Esophagus (tissue), 2 donors: ENCODE results near the gene SURF6. TPM values are rescaled to one million over a fixed set of nuclear protein-coding genes. Genes with fewer than 3 reads are reported as not detected.
"Not testable (repeated sequence)": the region's sequence is repeated elsewhere in the genome, so short reads cannot be mapped to it uniquely, and the experiment has no call there.

ENCODE experiments used
- H3K27ac ChIP-seq, 2 donors: one replicate each; pipeline ENCODE4 v1.5.1; 2013; ENCODE audit warnings: low read depth in 2 of 2, mild to moderate bottlenecking in 2 of 2, inconsistent platforms in 1 of 2, low read length in 1 of 2, moderate library complexity in 1 of 2
- H3K27me3 ChIP-seq, 2 donors: one replicate each; pipeline ENCODE4 v1.6.1; 2013; ENCODE audit warnings: low read length in 2 of 2, control low read depth in 1 of 2, mild to moderate bottlenecking in 1 of 2; ENCODE audit not compliant: insufficient read depth in 2 of 2, control insufficient read depth in 1 of 2
- H3K36me3 ChIP-seq, 2 donors: one replicate each; pipeline ENCODE4 v1.6.1; 2013; ENCODE audit warnings: low read length in 1 of 2; ENCODE audit not compliant: control insufficient read depth in 2 of 2, insufficient read depth in 2 of 2
- H3K4me1 ChIP-seq, 2 donors: one replicate each; pipeline ENCODE4 v1.6.1; 2013; ENCODE audit warnings: low read length in 1 of 2; ENCODE audit not compliant: control insufficient read depth in 2 of 2, insufficient read depth in 2 of 2
- H3K4me3 ChIP-seq, 2 donors: one replicate each; pipeline ENCODE4 v1.5.1; 2013; ENCODE audit warnings: low read length in 2 of 2, mild to moderate bottlenecking in 2 of 2, low read depth in 1 of 2, moderate library complexity in 1 of 2
- H3K9me3 ChIP-seq, 2 donors: one replicate each; pipeline ENCODE4 v1.6.1; 2013; ENCODE audit warnings: mild to moderate bottlenecking in 2 of 2, low read depth in 1 of 2, low read length in 1 of 2, moderate library complexity in 1 of 2; ENCODE audit not compliant: control insufficient read depth in 2 of 2, insufficient read depth in 1 of 2
- WGBS, 2 donors: extraction: QIAGEN DNeasy Blood & Tissue Kit; methylation state at CpG; one replicate each; pipeline ENCODE4 v1.1.7; 2013; 5-methylcytosine and 5-hydroxymethylcytosine counted together
- polyA plus RNA-seq, 2 donors: library from polyadenylated mRNA; stranded (reverse); fragments of 200-250 nt; gene quantifications; one replicate each; pipeline ENCODE4 v1.2.3, GENCODE V29; 2013
- donor health status: healthy with polysubstance abuse.
- donor health status: Bipolar disorder and iron deficiency.

Gene SURF6
- polyA plus RNA-seq, 2 donors: 17.0 to 21.7 TPM

DNA sequence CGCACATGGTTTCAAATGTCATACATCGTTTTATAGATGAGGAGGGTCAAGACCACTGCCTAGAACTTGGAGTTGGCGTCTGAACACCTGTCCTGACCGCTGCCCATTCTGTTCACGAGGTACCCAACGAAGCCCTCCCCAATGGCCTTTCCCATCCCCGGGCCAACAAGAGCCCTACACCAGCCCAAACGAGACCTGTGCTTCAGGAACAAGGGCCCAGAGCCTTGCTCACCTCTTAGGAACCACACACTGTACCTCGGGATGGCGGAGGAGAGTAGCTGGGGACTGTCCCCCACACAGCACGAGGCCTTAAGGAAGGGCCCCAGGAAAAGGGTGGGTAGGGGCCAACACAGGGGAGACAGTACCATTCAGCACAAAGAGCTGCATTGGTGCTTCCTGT is 3.0 kb downstream of the SURF6 start:
- WGBS, 2 donors: 92 to 94% methylated on average over 11 of the region's 11 CpGs
- no peaks in the 10 kb centered on the region for H3K27me3 ChIP-seq
- peaks cover 26 to 32% of the 10 kb centered on the region in 2 donors for H3K36me3 ChIP-seq
- no peaks in the 10 kb centered on the region for H3K9me3 ChIP-seq
- H3K4me3 ChIP-seq: no peak overlapping the region
- no peak overlapping the region for H3K27ac ChIP-seq
- H3K4me1 ChIP-seq: peaks cover 3 to 11% of the 10 kb centered on the region in 2 donors

- Histone ChIP-seq H3K9me3 (no peaks in the 10 kb centered on the region), H3K27ac (no peak overlapping the region), H3K36me3 (peaks cover 26 to 32% of the 10 kb centered on the region in 2 donors), H3K4me1 (peaks cover 3 to 11% of the 10 kb centered on the region in 2 donors), H3K27me3 (no peaks in the 10 kb centered on the region), H3K4me3 (no peak overlapping the region)
- 90 to 95% methylated on average over 20 of the region's 20 CpGs for WGBS, 2 donors
Measured at GRCh38 chr9:133332381-133332730, 3.6 kb downstream of the SURF6 start.

GRCh38 chr9:133331641-133332380 is 4.2 kb downstream of the SURF6 start:
- peaks cover 3 to 11% of the 10 kb centered on the region in 2 donors for H3K4me1 ChIP-seq
- WGBS, 2 donors: 95% methylated on average over 55 to 57 of the region's 57 CpGs

DNA sequence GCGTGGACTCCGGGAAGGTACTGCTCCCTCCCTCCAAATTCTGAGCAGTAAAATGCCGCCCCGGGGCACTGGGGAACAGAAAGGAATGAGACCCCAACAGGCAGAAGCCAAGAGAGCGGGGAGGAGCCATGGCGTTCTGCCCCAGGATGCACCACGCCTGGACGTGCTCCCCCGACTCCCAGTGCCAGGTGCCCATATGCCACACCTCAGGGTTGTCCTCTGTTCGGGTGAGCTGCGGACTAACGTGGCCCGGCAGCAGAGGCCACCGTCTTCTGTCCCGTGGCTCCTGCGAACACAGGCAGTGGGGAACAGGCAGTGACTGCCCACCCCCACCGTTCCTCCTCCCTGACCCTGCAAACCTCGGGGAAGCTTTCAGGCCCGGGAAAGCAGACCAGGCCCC is 4.8 kb downstream of the SURF6 start:
- Histone ChIP-seq H3K9me3 (no peaks in the 10 kb centered on the region), H3K27me3 (no peaks in the 10 kb centered on the region), H3K4me3 (no peak overlapping the region), H3K4me1 (peaks cover 3 to 7% of the 10 kb centered on the region in 2 donors), H3K27ac (no peak overlapping the region), H3K36me3 (peaks cover 26 to 32% of the 10 kb centered on the region in 2 donors)
- WGBS, 2 donors: 80 to 82% methylated on average over 19 of the region's 19 CpGs

More at GRCh38 chr9:133331641-133332380, 4.2 kb downstream of the SURF6 start:
- H3K36me3 ChIP-seq: peaks cover 26 to 32% of the 10 kb centered on the region in 2 donors
- no peak overlapping the region for H3K4me3 ChIP-seq
- no peaks in the 10 kb centered on the region for H3K9me3 ChIP-seq
- no peak overlapping the region for H3K27ac ChIP-seq
- no peaks in the 10 kb centered on the region for H3K27me3 ChIP-seq

DNA sequence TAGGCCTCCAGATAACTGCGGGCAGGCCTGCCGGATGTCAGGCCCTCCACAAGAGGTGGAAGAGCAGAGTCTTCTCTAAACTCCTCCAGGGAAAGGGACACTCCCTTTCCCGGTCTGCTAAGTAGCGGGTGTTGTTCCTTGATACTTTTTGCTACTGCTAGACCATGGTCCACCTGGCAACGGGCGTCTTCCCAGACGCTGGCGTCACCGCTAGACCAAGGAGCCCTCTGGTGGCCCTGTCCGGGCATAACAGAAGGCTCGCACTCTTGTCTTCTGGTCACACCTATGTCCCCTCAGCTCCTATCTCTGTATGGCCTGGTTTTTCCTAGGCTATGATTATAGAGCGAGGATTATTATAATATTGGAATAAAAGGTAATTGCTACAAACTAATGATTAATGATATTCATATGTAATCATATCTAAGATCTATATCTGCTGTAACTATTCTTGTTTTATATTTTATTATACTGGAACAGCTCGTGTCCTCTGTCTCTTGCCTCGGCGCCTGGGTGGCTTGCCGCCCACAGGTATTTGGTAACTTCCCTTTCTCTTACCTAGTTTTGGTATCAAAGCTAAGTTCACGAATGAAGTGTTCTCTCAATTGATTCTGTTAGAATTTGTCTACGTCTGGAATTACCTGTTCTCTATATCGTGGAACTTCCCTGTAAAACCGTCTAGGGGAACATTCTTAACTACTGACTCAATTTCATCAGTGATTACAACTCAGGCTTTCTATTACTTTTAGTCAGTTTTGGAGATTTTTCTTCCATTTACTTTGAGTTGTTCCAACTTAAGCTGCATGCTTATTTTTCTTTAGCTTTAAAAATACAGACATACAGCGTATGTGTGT is 6.5 kb downstream of the SURF6 start:
- H3K4me1 ChIP-seq, H3K9me3 ChIP-seq, H3K27ac ChIP-seq, H3K27me3 ChIP-seq, H3K4me3 ChIP-seq: not testable (repeated sequence)
- WGBS, 2 donors: 55 to 57% methylated on average over 21 of the region's 21 CpGs
- peaks cover 26 to 32% of the 10 kb centered on the region in 2 donors for H3K36me3 ChIP-seq

GRCh38 chr9:133327834-133328484 is 8.0 kb downstream of the SURF6 start:
- H3K36me3 ChIP-seq: peaks cover 14 to 18% of the 10 kb centered on the region in 2 donors
- no peak overlapping the region for H3K4me3 ChIP-seq
- no peaks in the 10 kb centered on the region for H3K27me3 ChIP-seq
- no peaks in the 10 kb centered on the region for H3K9me3 ChIP-seq
- no peak overlapping the region for H3K27ac ChIP-seq
- 91% methylated on average over 10 of the region's 10 CpGs for WGBS, 2 donors
- no peaks in the 10 kb centered on the region for H3K4me1 ChIP-seq

- H3K27ac ChIP-seq, H3K4me1 ChIP-seq, H3K4me3 ChIP-seq, H3K27me3 ChIP-seq, H3K9me3 ChIP-seq: not testable (repeated sequence)
- WGBS, 2 donors: 88 to 89% methylated on average over 6 of the region's 6 CpGs
- H3K36me3 ChIP-seq: peaks cover 5 to 10% of the 10 kb centered on the region in 2 donors
Measured at GRCh38 chr9:133327021-133327420, 9.0 kb downstream of the SURF6 start.

DNA sequence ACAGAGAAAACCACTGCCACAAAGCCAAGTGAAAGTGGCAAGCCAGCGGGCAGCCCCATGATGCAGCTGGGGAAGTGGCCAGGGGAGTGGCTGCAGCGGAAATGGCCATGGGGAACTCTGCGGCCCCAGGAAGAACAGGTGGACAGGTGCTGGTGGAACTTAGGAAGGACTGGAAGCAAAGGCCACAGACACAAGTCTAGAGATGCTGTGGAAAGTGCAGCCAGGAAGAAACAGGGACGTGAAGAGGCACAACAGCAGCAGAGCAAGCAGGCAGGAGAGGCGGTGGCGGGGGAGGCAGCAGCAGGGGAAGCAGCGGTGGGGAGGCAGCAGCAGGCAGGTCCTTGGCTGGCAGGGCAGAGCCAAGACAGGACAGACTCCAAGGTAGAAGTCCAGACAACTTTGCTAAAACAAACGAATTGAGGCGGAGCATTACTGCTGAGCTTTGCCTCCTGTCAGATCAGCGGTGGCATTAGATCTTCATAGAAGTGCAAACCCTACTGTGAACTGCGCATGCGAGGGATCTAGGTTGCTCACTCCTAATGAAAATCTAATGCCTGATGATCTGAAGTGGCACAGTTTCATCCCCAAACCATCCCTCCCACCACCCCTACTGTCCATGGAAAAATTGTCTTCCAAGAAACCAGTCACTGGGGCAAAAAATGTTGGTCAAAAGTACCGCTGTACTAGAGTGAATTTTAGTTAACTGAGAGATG is 11.8 kb downstream of the SURF6 start:
- Histone ChIP-seq H3K4me1 (peaks cover 0 to 3% of the 10 kb centered on the region in 2 donors), H3K27me3 (no peaks in the 10 kb centered on the region), H3K4me3 (no peak overlapping the region), H3K9me3 (no peaks in the 10 kb centered on the region), H3K36me3 (no peaks in the 10 kb centered on the region), H3K27ac (no peak overlapping the region)
- 84 to 91% methylated on average over 13 of the region's 13 CpGs for WGBS, 2 donors

DNA sequence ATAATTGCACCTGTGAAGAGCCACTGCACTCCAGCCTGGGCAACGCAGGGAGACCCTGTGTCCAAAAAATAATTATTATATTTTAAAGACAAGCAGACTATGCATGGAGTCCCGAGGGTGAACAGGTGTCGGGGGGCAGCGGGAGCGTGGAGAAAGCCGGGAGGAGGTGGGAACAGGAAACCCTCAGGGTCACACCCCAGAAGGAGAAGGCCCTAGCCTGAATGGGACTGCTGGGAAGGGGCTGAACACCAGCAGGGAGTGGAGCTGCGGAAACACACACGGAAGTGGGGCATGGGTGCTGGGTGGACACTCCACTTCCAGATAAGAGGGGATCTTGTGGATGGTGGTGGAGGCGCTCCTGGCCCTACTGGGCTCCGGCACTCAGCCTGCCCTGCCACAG is 12.8 kb downstream of the SURF6 start:
- no peak overlapping the region for H3K27ac ChIP-seq
- H3K36me3 ChIP-seq: no peaks in the 10 kb centered on the region
- peaks cover 0 to 3% of the 10 kb centered on the region in 2 donors for H3K4me1 ChIP-seq
- H3K4me3 ChIP-seq: no peak overlapping the region
- no peaks in the 10 kb centered on the region for H3K27me3 ChIP-seq
- H3K9me3 ChIP-seq: no peaks in the 10 kb centered on the region
- WGBS, 2 donors: 84 to 89% methylated on average over 9 to 10 of the region's 10 CpGs
